GM18907 (cell line): ENCODE data around the gene FTO.
"Not testable (repeated sequence)": the region's sequence is repeated elsewhere in the genome, so short reads cannot be mapped to it uniquely, and the experiment has no call there.

Source experiments
- ATAC-seq: cut with Tn5 transposase; IDR thresholded peaks from one replicate; pipeline ENCODE4 v1.9.1; 2021; ENCODE audit warnings: mild to moderate bottlenecking, moderate library complexity; ENCODE audit not compliant: unreplicated experiment

Gene FTO

DNA sequence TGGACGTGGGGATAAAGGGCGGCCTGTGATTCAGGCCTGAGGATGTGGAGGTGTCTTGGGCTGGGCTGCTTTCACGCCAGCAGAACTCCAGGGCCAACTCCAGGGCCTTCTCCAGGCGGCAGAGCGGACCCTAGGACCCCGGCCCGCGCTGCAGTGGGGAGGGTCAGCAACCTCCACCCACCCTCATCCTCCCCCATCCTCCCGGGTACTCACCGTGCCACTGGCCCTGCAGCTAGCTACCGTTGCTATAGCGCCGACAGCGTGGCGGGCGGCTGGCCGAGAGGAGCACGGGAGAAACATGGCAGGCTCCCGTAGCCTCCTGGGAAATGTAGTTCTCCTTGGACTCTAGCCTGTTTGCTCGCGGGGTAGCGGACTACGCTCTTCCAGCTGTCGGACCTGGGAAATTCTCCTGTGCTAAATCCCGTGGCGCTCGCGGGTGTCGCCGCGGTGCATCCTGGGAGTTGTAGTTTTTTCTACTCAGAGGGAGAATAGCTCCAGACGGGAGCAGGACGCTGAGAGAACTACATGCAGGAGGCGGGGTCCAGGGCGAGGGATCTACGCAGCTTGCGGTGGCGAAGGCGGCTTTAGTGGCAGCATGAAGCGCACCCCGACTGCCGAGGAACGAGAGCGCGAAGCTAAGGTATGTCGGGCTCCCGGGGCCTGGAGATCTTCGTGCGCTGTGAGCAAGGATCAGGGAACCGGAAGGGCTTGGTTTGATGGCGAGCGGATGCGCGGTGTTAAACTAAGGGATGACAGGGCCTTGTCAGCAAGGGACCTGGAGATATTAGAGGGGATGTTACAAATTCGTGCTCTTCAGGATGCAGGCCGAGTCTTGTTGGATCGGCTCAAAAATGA lies at the start of gene FTO, which contains the start of gene RPGRIP1L:
TSS of gene FTO (plus strand) at position 567 of the 855 bp plus-strand sequence.
TSS of gene RPGRIP1L (minus strand) at position 270 of the 855 bp plus-strand sequence. CDS start 3,136 bp downstream, outside the sequence.
- peak; percentile 99 for ATAC-seq

DNA sequence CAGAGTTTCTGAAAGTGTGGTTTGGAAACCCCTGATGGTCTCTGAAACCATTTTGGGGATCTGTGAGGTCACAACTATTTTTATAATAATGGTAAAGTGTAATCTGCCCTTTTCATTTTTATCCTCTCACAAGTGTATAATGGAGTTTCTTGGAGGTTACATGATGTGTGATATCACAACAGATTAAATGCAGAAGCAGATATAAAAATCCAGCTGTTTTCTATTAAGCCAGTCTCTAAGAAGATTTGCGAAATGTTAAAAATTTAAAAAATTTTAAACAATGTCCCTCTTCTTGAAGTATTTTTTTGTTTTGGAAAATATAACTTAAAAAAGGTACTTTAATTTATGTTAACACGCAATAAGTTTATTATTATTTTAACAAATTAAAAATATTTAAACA lies 49.0 kb upstream of the FTO start:
- ATAC-seq: no peak

DNA sequence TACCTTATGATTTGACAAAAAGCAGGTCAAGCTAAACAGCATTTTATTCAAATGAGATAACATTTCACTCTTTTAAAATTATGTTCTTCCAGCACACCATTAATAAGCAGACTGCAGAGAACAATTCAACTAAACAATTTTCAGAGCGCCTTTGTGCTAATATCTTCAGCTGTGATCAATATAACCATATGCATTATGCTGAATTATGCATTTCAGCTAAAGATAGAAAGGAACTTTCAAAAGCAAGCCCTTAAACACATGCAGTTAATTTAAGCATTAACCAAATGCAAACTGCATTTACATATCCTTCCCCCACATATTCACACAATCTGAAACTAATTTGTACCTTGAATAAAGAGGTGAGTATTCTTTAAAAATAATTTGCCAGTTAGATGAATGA lies 41.9 kb upstream of the FTO start:
- ATAC-seq: no peak

DNA sequence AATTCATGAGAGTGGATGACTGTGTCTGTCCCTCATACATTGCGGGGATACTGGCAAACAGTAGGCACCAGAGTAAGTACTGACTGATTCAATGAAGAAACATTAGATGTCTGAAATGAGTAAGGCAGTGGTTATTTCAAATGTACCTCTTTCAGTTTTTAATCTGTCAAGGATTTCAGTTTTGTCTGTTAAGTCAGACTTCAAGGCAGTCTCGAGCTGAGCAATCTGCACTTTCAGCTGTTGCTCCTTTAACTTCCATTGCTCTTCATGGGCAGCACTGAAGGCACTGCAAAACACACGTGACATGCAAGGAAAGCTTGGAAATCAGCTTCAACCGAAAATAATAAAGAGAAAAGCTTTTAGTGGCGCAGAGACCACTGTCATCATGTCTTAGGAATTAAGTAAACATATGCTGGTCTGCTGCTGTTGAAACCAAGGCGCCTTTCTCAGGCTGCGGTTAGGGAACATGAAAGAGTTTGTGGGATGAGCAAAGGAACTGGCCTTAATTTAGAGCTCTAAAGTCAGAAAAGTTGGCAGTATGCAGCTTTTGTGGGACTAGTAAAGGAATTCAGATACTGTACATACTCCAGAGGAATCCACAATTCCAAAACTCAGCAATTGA lies 39.1 kb upstream of the FTO start:
- ATAC-seq: no peak

DNA sequence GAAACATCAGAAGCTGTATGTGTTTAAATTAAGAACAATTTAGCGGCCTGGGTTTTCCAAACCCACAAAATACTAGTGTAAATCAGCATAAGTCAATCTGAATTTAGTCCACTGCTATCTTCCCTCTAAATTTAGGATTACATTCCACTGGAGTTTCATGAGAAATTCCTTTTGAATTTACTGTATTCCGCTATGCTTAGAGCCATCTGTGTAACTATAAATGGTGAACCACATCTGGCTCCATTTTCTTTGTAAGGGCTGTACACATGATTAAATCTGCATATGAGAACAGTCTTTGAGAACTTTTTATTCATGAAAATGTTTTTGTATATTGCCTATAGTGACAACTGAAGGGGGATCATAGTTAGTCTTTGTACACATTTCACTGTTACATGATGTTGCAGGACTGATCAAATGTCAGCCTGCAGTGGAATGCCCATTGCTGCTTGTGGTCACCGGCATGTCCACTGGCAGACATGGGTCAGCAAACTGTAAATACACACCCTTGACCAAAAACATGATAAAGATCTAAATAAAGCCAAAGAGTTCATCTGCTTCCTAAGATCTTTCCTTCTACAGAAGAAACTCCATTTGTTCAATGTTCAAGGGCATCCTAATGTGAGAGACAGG lies 37.1 kb upstream of the FTO start:
- ATAC-seq: no peak

DNA sequence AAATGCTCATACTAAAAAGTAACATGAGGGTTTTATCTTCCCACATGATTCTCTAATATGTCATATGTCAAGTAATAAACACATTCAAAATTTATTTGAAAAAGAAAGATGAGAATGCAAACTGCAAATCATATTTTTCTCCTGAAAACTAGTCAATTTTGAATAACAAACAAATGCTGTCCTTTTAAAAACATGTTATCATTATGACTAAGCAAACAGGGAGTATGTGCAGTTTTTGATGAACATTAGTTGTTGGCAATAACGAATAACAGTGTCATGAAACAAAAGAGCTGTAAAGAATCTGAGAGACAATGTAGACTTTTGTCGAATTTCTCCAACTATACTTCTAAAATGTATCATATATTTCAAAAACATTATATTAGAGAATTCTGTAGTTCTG lies 35.1 kb upstream of the FTO start:
- no peak for ATAC-seq

DNA sequence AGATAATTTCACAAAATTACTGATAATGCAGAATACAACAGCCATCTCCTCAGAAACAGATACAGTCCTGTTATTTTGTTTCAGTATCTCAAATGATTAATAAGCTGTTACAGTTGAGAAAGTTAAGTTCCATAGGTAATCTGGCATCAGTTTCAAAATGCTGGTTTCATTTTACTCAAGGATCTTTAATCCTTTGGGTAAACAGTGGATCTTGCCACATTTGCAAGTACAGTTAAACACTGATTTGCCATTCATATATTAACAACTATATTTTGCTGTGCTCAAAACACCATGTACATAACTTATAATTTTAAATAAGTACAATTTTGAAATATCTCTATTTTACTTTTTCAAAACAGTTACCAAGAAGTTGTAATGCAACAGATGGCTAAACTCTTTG lies 31.5 kb upstream of the FTO start:
- no peak for ATAC-seq

DNA sequence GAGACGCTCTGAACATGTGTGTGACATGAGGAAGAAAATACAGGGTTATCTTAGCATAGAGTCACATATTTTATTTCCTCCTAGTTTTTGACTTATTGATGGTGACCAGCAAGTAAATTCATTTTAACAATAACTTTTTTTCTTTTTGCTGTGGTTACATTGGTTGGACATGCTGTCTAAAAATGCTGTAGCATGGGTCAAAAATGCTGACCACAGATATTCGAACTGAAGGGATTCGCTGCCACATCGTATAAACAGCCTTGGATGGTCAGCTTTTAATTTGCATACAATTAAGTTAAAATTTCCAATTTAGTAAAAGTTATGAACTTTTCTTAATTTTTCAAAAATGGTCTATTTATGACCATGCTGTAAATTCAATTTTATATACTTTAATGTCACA lies 30.8 kb upstream of the FTO start:
- no peak for ATAC-seq

DNA sequence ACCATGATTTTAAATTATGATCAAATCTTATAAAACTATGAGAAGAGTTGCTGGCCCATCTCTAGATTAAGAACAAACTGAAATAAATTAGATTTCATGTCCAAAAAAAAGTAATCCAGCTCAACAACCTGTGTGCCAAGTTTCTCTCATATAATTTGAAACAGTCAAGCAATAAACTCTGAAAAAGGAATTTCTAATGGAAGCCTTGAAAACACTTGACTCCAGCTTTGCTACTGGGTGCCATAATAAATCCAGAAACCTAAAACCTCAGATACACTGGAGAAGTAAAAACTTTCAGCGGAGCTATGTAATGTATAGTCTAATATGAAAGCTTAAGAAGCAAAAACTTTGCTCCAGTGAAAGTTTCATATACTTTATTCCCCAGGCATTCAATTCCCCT lies 25.8 kb upstream of the FTO start:
- ATAC-seq: no peak

DNA sequence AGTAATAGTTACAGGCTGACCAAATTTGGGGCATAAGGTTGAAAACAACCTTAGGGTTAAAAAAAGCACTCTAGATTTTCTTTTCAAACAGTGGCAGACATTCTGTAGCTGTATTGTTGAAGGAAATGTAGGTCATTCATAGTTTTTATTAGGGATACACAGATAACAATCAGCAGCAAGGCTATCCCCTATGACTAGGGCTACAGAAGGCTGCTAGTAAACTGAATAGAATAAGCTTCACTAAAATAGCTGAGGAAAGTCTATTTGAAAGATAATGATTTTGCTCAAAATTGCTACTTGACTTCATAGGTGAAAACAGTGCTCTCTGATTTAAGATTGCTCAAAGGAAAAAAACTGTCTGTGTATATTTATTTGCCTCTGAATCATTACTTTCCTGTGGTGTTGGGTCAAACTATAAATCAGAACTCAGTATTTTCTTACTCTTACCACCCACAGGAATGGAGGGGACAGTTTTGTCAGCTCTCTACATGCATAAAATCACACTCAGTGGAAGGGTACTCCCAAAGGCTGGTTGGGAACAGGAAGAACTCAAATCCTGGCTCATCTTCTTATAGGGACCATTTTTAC lies 25.1 kb upstream of the FTO start:
- no peak for ATAC-seq

DNA sequence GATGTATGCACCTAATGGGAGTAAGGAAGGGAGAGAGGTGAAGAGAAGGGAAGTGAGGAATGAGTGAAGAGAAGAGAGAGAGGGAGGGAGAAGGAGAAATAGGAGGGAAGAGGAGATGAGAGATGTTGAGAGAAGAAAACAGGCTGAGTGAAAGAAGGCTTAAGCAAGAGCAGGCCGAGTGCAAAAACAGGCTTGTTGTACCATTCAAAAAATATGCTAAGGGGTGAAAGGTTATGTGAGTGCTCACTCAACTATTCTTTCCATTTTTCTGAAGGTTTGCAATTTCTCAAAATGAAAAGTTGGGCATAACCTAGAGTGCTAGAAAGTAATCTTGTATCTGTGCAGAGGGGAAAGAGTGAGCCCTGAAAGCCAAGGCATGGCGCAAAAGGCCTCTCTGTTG lies 23.2 kb upstream of the FTO start:
- ATAC-seq: no peak

DNA sequence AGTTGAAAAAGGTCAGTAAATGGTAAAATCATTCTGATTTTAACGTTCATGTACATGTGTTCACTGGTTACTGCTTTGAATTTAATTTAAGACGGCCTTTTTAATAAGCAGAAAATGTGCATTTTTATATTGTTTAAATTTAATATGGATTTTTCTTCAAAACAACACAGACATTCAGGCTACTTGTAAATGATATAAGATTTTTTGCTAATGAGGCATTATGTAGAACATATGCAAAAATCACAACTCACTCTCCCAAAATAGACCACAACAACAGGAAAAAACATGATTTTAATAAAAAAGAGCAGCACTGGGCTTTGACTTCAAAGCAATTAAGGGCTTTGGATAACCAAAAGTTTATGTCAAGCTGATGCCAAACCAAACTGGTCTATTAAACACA lies 22.6 kb upstream of the FTO start:
- ATAC-seq: no peak

DNA sequence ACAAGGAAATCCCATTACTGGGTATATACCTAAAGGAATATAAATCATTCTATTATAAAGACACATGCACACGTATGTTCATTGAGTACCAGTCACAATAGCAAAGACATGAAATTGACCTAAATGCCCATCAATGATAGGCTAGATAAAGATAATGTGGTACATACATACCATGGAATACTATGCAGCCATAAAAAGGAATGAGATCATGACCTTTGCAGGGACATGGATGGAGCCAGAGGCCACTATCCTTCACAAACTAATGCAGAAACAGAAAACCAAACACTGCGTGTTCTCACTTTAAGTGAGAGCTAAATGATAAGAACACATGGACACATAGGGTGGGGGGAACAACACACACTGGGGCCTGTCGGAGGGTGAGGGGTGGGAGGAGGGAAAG lies 18.6 kb upstream of the FTO start:
- not testable (repeated sequence) for ATAC-seq

DNA sequence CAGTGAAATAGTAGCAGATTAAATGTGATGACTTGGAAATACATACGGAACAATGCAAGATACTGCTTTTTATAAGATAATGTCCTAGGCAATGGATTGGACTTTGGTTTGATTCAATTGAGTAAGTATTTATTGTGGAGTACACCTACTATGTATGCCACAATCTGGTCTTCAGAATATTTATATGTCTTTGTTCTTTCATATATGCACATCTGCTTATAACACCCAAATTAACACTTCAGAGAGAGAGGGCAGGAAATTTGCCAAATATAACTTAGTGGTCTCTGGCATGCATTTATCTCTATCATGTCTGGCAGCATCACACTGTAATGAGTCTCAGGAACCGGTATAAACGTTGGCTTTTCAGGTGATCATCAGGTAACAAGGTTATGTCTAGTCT lies 17.2 kb upstream of the FTO start:
- no peak for ATAC-seq

DNA sequence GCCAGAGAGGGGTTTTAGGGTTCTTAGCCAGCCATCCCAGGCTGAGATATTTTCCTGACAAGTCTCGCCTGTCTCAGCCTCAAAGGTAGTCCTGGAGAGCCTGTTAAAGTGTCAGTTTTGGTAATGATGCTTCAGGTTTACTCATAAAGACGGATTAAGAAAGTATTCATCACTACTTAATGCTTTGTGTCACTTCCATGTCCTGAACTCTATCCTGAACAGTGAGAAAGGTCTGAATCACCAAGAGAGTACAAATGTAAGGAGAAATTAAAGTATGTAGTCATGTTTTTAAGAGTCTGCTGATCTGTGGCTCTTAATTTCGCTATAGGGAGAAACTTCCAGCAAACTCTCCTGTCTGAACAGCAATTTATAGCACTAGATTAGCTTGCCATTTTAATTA lies 14.3 kb upstream of the FTO start:
- ATAC-seq: no peak

DNA sequence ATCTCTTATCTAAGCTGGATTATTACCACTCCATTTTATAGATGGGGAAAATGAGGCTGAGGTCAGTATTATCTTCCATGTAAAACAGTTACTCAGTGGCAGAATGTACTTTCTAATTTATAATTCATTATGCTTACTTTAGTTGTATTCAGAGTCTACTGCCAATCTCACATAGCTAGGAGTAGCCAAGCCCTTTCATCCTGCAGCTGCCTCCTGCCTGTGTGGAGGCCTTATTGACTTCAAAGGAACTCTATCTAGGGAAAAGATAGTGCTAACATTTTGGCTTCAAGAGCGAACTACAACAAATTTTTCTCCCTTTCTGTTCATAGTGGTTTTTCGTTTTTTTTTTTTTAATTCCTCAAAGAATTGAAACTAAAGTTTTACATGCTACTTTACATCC lies 13.2 kb upstream of the FTO start:
- ATAC-seq: no peak

DNA sequence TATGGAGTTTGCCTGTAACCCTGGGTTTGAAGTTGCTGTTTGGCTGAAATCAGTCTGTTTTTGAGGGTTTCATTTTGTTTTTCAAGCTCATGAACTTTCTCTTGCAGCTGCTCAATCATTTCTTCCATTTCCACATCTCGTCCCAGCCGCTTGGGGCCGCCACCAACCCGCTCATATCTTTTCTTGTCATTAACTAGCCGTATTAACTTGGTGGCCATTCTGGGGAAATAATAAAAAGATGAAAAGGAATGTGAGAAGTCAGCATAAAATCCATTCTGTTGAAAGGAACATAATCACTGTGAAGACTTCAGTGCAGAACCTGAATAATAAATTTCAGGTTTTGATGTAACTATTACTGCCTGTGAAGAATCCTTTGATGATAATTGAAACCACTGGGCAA lies 11.8 kb upstream of the FTO start:
- no peak for ATAC-seq

DNA sequence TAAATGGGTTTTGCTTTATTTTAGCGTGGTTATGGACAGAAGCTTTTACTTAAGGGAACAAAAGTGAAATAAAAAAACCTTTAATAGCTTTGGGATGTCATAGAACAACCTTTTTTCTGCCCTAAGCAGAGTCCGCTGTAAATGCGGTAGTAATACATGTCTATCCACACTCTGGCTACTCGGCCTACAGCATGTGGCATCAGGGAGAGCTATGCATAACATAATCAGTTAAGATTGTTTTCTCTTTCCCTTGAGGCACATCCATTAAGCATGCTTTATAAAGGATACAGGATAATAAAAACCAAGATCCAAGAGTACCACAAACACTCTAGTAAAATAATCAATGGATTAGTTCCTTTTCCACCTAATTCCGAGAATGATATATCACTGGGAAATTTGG lies 10.6 kb upstream of the FTO start:
- no peak for ATAC-seq

DNA sequence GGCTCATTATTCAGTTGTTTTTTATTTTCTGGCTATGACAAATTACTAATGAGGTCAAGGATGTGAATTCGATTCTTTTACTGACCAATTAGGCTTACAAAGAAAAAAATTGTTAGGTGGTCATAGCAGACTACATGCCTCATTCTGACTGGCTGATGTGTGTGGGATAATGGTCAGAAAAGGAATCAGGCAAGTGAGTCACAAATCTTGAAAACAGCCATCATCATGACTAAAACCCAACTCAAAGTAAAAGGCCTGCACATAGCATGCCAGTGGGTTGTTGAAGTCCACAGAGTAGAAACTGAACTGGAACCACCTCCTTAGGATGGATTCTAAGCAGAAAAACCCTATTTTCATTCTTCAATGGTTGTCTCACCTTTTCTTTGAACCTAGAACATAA lies 8.9 kb upstream of the FTO start:
- ATAC-seq: no peak

DNA sequence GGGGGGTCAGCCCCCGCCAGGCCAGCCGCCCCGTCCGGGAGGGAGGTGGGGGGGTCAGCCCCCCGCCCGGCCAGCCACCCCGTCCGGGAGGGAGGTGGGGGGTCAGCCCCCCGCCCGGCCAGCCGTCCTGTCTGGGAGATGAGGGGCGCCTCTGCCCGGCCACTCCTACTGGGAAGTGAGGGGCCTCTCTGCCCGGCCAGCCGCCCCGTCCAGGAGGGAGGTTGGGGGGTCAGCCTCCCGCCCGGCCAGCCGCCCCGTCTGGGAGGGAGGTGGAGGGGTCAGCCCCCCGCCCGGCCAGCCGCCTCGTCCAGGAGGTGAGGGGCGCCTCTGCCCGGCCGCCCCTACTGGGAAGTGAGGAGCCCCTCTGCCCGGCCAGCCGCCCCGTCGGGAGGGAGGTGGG lies 5.7 kb upstream of the FTO start:
- not testable (repeated sequence) for ATAC-seq

DNA sequence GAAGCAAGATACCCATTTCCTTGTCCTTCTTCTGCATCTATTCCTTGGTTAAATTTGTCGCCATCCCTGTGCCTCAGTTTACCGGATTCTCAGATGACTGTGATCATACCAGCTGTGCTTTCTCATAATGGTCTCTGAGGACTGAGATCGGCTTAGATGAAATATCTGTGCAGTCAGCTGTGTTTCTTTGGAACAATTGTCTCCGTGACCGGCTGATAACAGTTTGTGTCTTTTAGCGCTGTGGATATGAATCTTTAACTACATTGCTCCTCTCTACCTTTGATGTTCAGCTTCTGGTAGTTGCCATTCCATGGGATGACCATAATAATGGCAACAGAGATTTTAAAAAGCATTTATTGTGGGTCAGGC lies 473 bp downstream of the FTO start:
- no peak for ATAC-seq

DNA sequence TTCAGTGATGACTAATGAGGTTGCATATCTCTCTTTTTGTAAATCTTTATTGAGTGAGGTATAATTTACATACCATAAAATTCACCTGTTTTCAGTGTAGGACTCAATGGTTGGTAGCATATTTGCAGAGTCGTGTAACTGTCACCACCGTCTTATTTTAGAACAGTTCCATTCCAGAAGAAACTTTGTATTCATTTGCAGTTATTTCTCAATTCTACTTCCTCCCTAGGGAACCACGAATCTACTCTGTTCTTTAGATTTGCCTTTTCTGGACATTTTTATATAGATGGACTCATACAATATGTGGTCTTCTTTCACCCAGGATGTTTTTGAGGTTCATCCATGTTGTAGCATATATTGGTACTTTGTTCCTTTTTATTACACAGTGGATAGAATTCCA lies 3.7 kb downstream of the FTO start:
- ATAC-seq: no peak
